ENCODE data around the gene IRS2.

The IRS2 gene

GRCh38 chr13:109790942-109791605, 4.7 kb upstream of the IRS2 start:
- Histone ChIP-seq H3K36me3 (ENCODE audit: insufficient read depth, low read length) (no peaks in the 10 kb centered on the region), H3K4me3 (peak overlapping the region; percentile 94), H3K9me3 (ENCODE audit: low read depth, low read length) (no peaks in the 10 kb centered on the region), H3K9ac (ENCODE audit: insufficient read length) (peak overlapping the region; percentile 43), H3K27ac (peak overlapping the region; percentile 59; the same call in 1 of the 2 replicates)
- TF ChIP-seq EZH2 (IDR thresholded peaks at IDR 0.05), result no peak
- no peak for TF ChIP-seq POLR2AphosphoS5 (IDR thresholded peaks at IDR 0.05; ENCODE audit: borderline replicate concordance, low read depth, low read length)
- no peak for TF ChIP-seq FOXP2 (optimal IDR thresholded peaks at IDR 0.05; ENCODE audit: control extremely low read depth, extremely low read length, insufficient read depth)
- DNase-seq (ENCODE audit: low read depth, low spot score), result no peak

GRCh38 chr13:109790086-109790485, 3.7 kb upstream of the IRS2 start:
- Histone ChIP-seq H3K4me3 (peak overlapping the region; percentile 94), H3K9ac (ENCODE audit: insufficient read length) (peak overlapping the region; percentile 43), H3K36me3 (ENCODE audit: insufficient read depth, low read length) (peaks cover 2% of the 10 kb centered on the region), H3K27ac (peak overlapping the region; percentile 59; the same call in 1 of the 2 replicates), H3K9me3 (ENCODE audit: low read depth, low read length) (no peaks in the 10 kb centered on the region)
- DNase-seq (ENCODE audit: low read depth, low spot score), result no peak
- no peak for TF ChIP-seq FOXP2 (optimal IDR thresholded peaks at IDR 0.05; ENCODE audit: control extremely low read depth, extremely low read length, insufficient read depth)
- no peak for TF ChIP-seq POLR2AphosphoS5 (IDR thresholded peaks at IDR 0.05; ENCODE audit: borderline replicate concordance, low read depth, low read length)
- no peak for TF ChIP-seq EZH2 (IDR thresholded peaks at IDR 0.05)

- TF ChIP-seq POLR2AphosphoS5 (IDR thresholded peaks at IDR 0.05; ENCODE audit: borderline replicate concordance, low read depth, low read length), result no peak
- TF ChIP-seq EZH2 (IDR thresholded peaks at IDR 0.05), result no peak
- no peak for TF ChIP-seq FOXP2 (optimal IDR thresholded peaks at IDR 0.05; ENCODE audit: control extremely low read depth, extremely low read length, insufficient read depth)
- H3K36me3 ChIP-seq (ENCODE audit: insufficient read depth, low read length), result peaks cover 7% of the 10 kb centered on the region
- peak overlapping the region; percentile 94 for H3K4me3 ChIP-seq
- H3K27ac ChIP-seq, result peak overlapping the region; percentile 59; the same call in 1 of the 2 replicates
- peak overlapping the region; percentile 43 for H3K9ac ChIP-seq (ENCODE audit: insufficient read length)
- H3K9me3 ChIP-seq (ENCODE audit: low read depth, low read length), result no peaks in the 10 kb centered on the region
- DNase-seq (ENCODE audit: low read depth, low spot score), result no peak
Measured at GRCh38 chr13:109789262-109789661, 2.9 kb upstream of the IRS2 start.

- H3K4me3 ChIP-seq, result peak overlapping the region; percentile 94
- H3K36me3 ChIP-seq (ENCODE audit: insufficient read depth, low read length), result peaks cover 15% of the 10 kb centered on the region
- no peak for DNase-seq (ENCODE audit: low read depth, low spot score)
Measured at GRCh38 chr13:109788372-109789111, 2.2 kb upstream of the IRS2 start.

GRCh38 chr13:109787135-109787954, 962 bp upstream of the IRS2 start:
- Histone ChIP-seq H3K27ac (peak overlapping the region; percentile 86), H3K9ac (ENCODE audit: insufficient read length) (peak overlapping the region; percentile 90), H3K36me3 (ENCODE audit: insufficient read depth, low read length) (peaks cover 27% of the 10 kb centered on the region), H3K9me3 (ENCODE audit: low read depth, low read length) (no peaks in the 10 kb centered on the region), H3K4me3 (peak overlapping the region; percentile 94)
- peak; percentile 39; the same call in 1 of the 2 replicates for TF ChIP-seq POLR2AphosphoS5 (IDR thresholded peaks at IDR 0.05; ENCODE audit: borderline replicate concordance, low read depth, low read length)
- no peak for TF ChIP-seq FOXP2 (optimal IDR thresholded peaks at IDR 0.05; ENCODE audit: control extremely low read depth, extremely low read length, insufficient read depth)
- DNase-seq (ENCODE audit: low read depth, low spot score), result no peak

More at GRCh38 chr13:109788372-109789111, 2.2 kb upstream of the IRS2 start:
- peak overlapping the region; percentile 59; the same call in 1 of the 2 replicates for H3K27ac ChIP-seq
- no peaks in the 10 kb centered on the region for H3K9me3 ChIP-seq (ENCODE audit: low read depth, low read length)
- H3K9ac ChIP-seq (ENCODE audit: insufficient read length), result peak overlapping the region; percentile 90
- TF ChIP-seq EZH2 (IDR thresholded peaks at IDR 0.05) (no peak), FOXP2 (optimal IDR thresholded peaks at IDR 0.05; ENCODE audit: control extremely low read depth, extremely low read length, insufficient read depth) (no peak), POLR2AphosphoS5 (IDR thresholded peaks at IDR 0.05; ENCODE audit: borderline replicate concordance, low read depth, low read length) (0 out of 2 replicates have a peak, but pooled peaks have one; percentile 13)

GRCh38 chr13:109785892-109786450, 412 bp downstream of the IRS2 start:
- DNase-seq (ENCODE audit: low read depth, low spot score), result no peak
- Histone ChIP-seq H3K36me3 (ENCODE audit: insufficient read depth, low read length) (peaks cover 40% of the 10 kb centered on the region), H3K27ac (peak overlapping the region; percentile 96), H3K4me3 (peak overlapping the region; percentile 98), H3K9me3 (ENCODE audit: low read depth, low read length) (no peaks in the 10 kb centered on the region), H3K9ac (ENCODE audit: insufficient read length) (peak overlapping the region; percentile 87)
- TF ChIP-seq POLR2AphosphoS5 (IDR thresholded peaks at IDR 0.05; ENCODE audit: borderline replicate concordance, low read depth, low read length) (no peak), EZH2 (IDR thresholded peaks at IDR 0.05) (no peak), FOXP2 (optimal IDR thresholded peaks at IDR 0.05; ENCODE audit: control extremely low read depth, extremely low read length, insufficient read depth) (no peak)

- H3K9me3 ChIP-seq (ENCODE audit: low read depth, low read length), result no peaks in the 10 kb centered on the region
- peak overlapping the region; percentile 96 for H3K27ac ChIP-seq
- DNase-seq (ENCODE audit: low read depth, low spot score), result no peak
- H3K36me3 ChIP-seq (ENCODE audit: insufficient read depth, low read length), result peaks cover 47% of the 10 kb centered on the region
- H3K4me3 ChIP-seq, result peak overlapping the region; percentile 98
- H3K9ac ChIP-seq (ENCODE audit: insufficient read length), result peak overlapping the region; percentile 87
- TF ChIP-seq POLR2AphosphoS5 (IDR thresholded peaks at IDR 0.05; ENCODE audit: borderline replicate concordance, low read depth, low read length) (0 out of 2 replicates have a peak, but pooled peaks have one; percentile 46), EZH2 (IDR thresholded peaks at IDR 0.05) (no peak)
Measured at GRCh38 chr13:109785141-109785891, 1.1 kb downstream of the IRS2 start.
